ENCODE results near the gene B2M. TPM values are rescaled to one million over a fixed set of nuclear protein-coding genes. Genes with fewer than 3 reads are reported as not detected.

Gene B2M
- total RNA-seq, 1 experiment from 2014 or later = 81.0 TPM

- Histone ChIP-seq H2BK5ac (ENCODE audit: insufficient read length, low read length) (no peak within 1 kb of the TSS), H3K14ac (ENCODE audit: insufficient read depth, low read length) (peak within 1 kb of the TSS; percentile 80; the same call in 1 of the 2 replicates), H2BK20ac (ENCODE audit: low read depth, low read length, poor library complexity, severe bottlenecking) (no peak within 1 kb of the TSS), H3K4me2 (ENCODE audit: insufficient read depth, insufficient read length, low read length) (peak within 1 kb of the TSS; percentile 100), H4K5ac (ENCODE audit: insufficient read length, low read depth, low read length) (no peak within 1 kb of the TSS), H3K4me1 (ENCODE audit: insufficient read depth, low read length) (no peaks in the 10 kb centered on the region), H2AFZ (ENCODE audit: low read length) (peak within 1 kb of the TSS; percentile 25), H2BK15ac (ENCODE audit: low read depth, low read length) (no peak within 1 kb of the TSS), H3K9ac (ENCODE audit: extremely low read depth, insufficient read length, low read length) (peak within 1 kb of the TSS; percentile 77), H3K79me2 (ENCODE audit: insufficient read depth, low read length) (no peaks in the 10 kb centered on the region), H3K27ac (ENCODE audit: insufficient read length, low read depth, low read length) (no peak within 1 kb of the TSS), H3T11ph (ENCODE audit: low read length) (no peak within 1 kb of the TSS), H3K23me2 (ENCODE audit: insufficient read length, low read depth, low read length, poor library complexity, severe bottlenecking) (peaks cover 7% of the 10 kb centered on the region), H2AK5ac (ENCODE audit: insufficient read length, low read length) (no peak within 1 kb of the TSS), H4K8ac (replicated peaks; ENCODE audit: insufficient read length, low read depth, low read length) (no peak within 1 kb of the TSS), H3K18ac (ENCODE audit: insufficient read length, low read depth, low read length) (peak within 1 kb of the TSS; percentile 41), H3K9me3 (ENCODE audit: control insufficient read depth, low read depth, low read length) (no peaks in the 10 kb centered on the region), H4K91ac (ENCODE audit: insufficient read length, low read depth, low read length) (no peak within 1 kb of the TSS), H4K20me1 (ENCODE audit: control insufficient read depth, insufficient read depth, insufficient read length) (no peaks in the 10 kb centered on the region), H3K27me3 (ENCODE audit: insufficient read depth, low read length) (no peaks in the 10 kb centered on the region), H3K23ac (ENCODE audit: insufficient read length, low read depth, low read length) (no peak within 1 kb of the TSS), H3K56ac (ENCODE audit: insufficient read length, low read depth, low read length) (no peak within 1 kb of the TSS), H2BK12ac (ENCODE audit: insufficient read length, low read depth, low read length) (no peak within 1 kb of the TSS), H2BK120ac (ENCODE audit: low read depth, low read length, poor library complexity, severe bottlenecking) (no peak within 1 kb of the TSS), H3K4ac (ENCODE audit: low read depth, low read length) (no peak within 1 kb of the TSS), H3K79me1 (ENCODE audit: insufficient read depth, low read depth, low read length, poor library complexity, severe bottlenecking) (peaks cover 6% of the 10 kb centered on the region)
- Mint-ChIP-seq H3K9me3 (no peaks in the 10 kb centered on the region; a peak in 1 of 5 replicates), H3K4me3 (peak within 1 kb of the TSS; percentile 96 to 98), H3K4me1 (peaks cover 20 to 22% of the 10 kb centered on the region in 2 experiments), H3K27me3 (ENCODE audit: low read depth) (no peaks in the 10 kb centered on the region), H3K36me3 (ENCODE audit: insufficient read depth in 1 of 3, low read depth in 3 of 3) (peaks cover 2 to 10% (median 10%) of the 10 kb centered on the region in 3 experiments; a peak in 6 of 7 replicates), H3K27ac (peak within 1 kb of the TSS; percentile 61 to 98 (median 95))
- WGBS (ENCODE audit: extremely low coverage, insufficient read length, low lambda C conversion rate) = no CpG with 5 or more reads among the region's 53 CpGs
- TF ChIP-seq CTCF (conservative IDR thresholded peaks at IDR 0.05) = peak; percentile 96
- DNase-seq = peak; percentile 99
These were observed 47.7 kb upstream of the B2M start, which contains the start of gene SPG11 for GRCh38 chr15:44663410-44664308. Gene SPG11, minus strand, starts transcription at chr15:44663662. Its CDS starts 15 bp downstream, at chr15:44663647.
